Measurements from ENCODE around the gene BCORL1. TPM values are rescaled to one million over a fixed set of nuclear protein-coding genes. Genes with fewer than 3 reads are reported as not detected.
A peak's percentile ranks its signal among the peaks of the same experiment; 100 is the strongest.

BCORL1 gene, protein sequence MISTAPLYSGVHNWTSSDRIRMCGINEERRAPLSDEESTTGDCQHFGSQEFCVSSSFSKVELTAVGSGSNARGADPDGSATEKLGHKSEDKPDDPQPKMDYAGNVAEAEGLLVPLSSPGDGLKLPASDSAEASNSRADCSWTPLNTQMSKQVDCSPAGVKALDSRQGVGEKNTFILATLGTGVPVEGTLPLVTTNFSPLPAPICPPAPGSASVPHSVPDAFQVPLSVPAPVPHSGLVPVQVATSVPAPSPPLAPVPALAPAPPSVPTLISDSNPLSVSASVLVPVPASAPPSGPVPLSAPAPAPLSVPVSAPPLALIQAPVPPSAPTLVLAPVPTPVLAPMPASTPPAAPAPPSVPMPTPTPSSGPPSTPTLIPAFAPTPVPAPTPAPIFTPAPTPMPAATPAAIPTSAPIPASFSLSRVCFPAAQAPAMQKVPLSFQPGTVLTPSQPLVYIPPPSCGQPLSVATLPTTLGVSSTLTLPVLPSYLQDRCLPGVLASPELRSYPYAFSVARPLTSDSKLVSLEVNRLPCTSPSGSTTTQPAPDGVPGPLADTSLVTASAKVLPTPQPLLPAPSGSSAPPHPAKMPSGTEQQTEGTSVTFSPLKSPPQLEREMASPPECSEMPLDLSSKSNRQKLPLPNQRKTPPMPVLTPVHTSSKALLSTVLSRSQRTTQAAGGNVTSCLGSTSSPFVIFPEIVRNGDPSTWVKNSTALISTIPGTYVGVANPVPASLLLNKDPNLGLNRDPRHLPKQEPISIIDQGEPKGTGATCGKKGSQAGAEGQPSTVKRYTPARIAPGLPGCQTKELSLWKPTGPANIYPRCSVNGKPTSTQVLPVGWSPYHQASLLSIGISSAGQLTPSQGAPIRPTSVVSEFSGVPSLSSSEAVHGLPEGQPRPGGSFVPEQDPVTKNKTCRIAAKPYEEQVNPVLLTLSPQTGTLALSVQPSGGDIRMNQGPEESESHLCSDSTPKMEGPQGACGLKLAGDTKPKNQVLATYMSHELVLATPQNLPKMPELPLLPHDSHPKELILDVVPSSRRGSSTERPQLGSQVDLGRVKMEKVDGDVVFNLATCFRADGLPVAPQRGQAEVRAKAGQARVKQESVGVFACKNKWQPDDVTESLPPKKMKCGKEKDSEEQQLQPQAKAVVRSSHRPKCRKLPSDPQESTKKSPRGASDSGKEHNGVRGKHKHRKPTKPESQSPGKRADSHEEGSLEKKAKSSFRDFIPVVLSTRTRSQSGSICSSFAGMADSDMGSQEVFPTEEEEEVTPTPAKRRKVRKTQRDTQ (N-terminal part only)
- polyA plus RNA-seq: 18.2 TPM
- long read RNA-seq, donor 1: 0 reads
- long read RNA-seq, donor 2, full-length matches to known transcripts: 2 of 2 reads
- long read RNA-seq, donor 2, partial matches to known transcripts: 0 of 2 reads
- long read RNA-seq, donor 2, other reads (novel, unspliced or antisense): 0 of 2 reads
- long read RNA-seq, donor 3, full-length matches to known transcripts: 1 of 8 reads
- long read RNA-seq, donor 3, partial matches to known transcripts: 7 of 8 reads
- long read RNA-seq, donor 3, other reads (novel, unspliced or antisense): 0 of 8 reads
- long read RNA-seq, donor 4: 0 reads
- long read RNA-seq, donor 5: 0 reads
- long read RNA-seq, donor 6, partial matches to known transcripts: 5 of 5 reads
- long read RNA-seq, donor 6, other reads (novel, unspliced or antisense): 0 of 5 reads
- long read RNA-seq, donor 7: 0 reads
- long read RNA-seq, donor 8, full-length matches to known transcripts: 2 of 8 reads
- long read RNA-seq, donor 8, partial matches to known transcripts: 6 of 8 reads
- long read RNA-seq, donor 8, other reads (novel, unspliced or antisense): 0 of 8 reads
- long read RNA-seq, donor 9, full-length matches to known transcripts: 1 of 1 reads
- long read RNA-seq, donor 9, partial matches to known transcripts: 0 of 1 reads
- long read RNA-seq, donor 9, other reads (novel, unspliced or antisense): 0 of 1 reads
- long read RNA-seq, donor 10: 0 reads
- long read RNA-seq, donor 11: 0 reads

DNA sequence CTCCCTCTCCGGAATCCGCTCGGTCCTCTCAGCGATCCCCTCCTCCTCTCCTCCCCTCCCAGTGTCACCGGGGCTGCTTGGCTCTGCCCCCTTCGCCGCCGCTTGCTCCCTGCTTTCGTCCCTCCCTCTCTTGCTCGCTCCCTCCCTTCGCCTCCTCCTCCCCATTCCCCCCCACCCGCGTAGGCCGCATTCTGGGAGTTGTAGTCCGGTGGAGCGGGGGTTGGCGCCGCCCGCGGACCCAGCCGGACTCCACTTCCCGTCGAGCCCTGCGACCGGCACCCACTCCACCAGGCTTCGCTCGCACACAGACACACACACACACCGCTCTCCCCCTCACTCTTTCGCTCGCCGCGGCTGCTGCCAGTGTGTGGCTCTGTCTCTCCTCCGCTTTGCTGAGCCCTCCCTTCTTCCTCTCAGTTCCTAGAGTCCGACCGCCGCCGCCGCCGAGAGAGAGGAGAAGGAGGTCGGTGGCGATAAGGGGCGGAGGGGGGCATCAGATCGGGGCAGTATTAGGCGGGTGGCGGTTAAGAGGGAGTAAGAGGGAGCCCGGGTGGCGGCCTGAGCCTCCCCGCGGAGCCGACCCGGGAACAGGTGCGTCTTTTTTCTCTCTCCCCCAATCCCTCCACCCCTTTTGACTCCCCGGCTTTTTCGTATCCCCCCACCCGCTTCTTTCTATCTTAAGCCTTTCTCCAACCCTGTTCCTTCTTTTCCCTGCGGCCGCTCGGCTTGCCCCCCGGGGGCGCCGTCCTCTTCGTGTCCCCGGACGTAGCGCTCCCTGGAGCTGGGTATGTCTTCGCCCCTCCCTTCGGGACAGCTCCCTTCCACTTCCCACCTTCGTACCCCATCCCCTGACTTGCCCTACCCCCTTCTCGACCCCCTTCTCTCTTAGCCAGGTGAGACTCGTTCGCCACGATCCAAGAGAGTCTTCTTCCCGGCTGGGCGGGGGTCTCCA lies at the start of gene BCORL1:
TSS of gene BCORL1 (plus strand) at position 336 of the 952 bp plus-strand sequence. CDS start 22,597 bp downstream, outside the sequence.
- Histone ChIP-seq H3K27ac (ENCODE audit: low read length) (peak within 1 kb of the TSS; percentile 51), H3K4me3 (ENCODE audit: low read length) (no peak within 1 kb of the TSS), H3K27me3 (ENCODE audit: control insufficient read depth, insufficient read depth, low read length) (no peaks in the 10 kb centered on the region), H3K9me3 (ENCODE audit: control insufficient read depth, low read depth, low read length) (no peaks in the 10 kb centered on the region), H3K36me3 (ENCODE audit: control insufficient read depth, insufficient read depth, low read length) (no peaks in the 10 kb centered on the region), H3K4me1 (ENCODE audit: control insufficient read depth, insufficient read depth, low read length) (no peaks in the 10 kb centered on the region)
- DNase-seq: peak; percentile 91 to 95
- WGBS (ENCODE audit: insufficient coverage, low lambda C conversion rate): no CpG with 5 or more reads among the region's 74 CpGs

DNA sequence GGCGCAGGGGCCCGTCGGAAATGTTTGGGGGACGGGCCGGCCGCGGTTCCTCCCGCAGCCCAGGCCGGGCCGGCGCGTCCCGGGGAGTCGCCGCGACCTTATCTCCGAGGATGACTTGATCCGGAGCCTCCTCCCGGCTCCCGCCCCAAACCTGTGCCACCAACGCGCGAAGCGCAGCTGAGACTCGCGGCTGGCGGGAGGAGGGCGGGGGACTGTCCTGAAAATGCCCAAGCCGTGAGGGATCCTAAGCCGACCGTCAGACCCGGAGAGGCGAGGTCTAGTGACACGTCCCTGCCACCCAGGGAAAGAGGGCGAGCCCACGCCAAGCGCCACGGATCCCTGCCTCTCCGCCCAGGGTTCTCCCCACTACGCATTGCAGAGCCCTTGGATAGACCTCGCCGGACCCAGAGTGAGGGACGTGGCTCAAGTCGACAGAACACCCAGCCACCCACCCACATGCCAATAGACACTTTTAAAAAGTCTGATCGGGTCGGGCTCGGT lies 49.6 kb upstream of the BCORL1 start:
- Histone ChIP-seq H3K4me3 (ENCODE audit: low read length) (peak overlapping the region; percentile 35), H3K36me3 (ENCODE audit: control insufficient read depth, insufficient read depth, low read length) (peaks cover 3% of the 10 kb centered on the region), H3K27me3 (ENCODE audit: control insufficient read depth, insufficient read depth, low read length) (peaks cover 10% of the 10 kb centered on the region), H3K9me3 (ENCODE audit: control insufficient read depth, low read depth, low read length) (no peaks in the 10 kb centered on the region), H3K4me1 (ENCODE audit: control insufficient read depth, insufficient read depth, low read length) (peaks cover 9% of the 10 kb centered on the region), H3K27ac (ENCODE audit: low read length) (no peak overlapping the region)
- WGBS (ENCODE audit: insufficient coverage, low lambda C conversion rate): no CpG with 5 or more reads among the region's 47 CpGs
- DNase-seq: peak in 1 of 2 donors; percentile 49

DNA sequence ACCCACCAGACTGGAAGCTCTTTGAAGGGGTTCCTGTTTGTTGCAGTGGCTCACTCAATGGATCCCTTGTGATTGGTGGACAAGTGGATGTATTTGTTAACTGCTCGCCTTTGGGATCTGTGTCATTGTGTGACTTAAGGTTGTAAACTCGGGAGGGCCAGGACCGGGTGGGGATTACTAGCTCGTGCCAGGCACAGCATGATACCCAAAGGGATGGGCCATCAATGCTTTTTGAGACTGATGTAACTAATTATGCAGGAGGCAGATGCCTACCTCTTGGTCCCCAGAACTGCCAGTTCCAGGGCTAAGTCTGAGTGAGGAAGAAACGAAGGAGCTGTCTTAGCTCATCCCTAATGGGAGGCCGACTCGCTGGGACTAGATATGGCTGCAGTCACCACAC lies 48.7 kb upstream of the BCORL1 start:
- no CpG with 5 or more reads among the region's 7 CpGs for WGBS (ENCODE audit: insufficient coverage, low lambda C conversion rate)
- Histone ChIP-seq H3K36me3 (ENCODE audit: control insufficient read depth, insufficient read depth, low read length) (peaks cover 2% of the 10 kb centered on the region), H3K9me3 (ENCODE audit: control insufficient read depth, low read depth, low read length) (no peaks in the 10 kb centered on the region), H3K27ac (ENCODE audit: low read length) (no peak overlapping the region), H3K27me3 (ENCODE audit: control insufficient read depth, insufficient read depth, low read length) (peaks cover 10% of the 10 kb centered on the region), H3K4me1 (ENCODE audit: control insufficient read depth, insufficient read depth, low read length) (peaks cover 9% of the 10 kb centered on the region), H3K4me3 (ENCODE audit: low read length) (no peak overlapping the region)
- no peak for DNase-seq

DNA sequence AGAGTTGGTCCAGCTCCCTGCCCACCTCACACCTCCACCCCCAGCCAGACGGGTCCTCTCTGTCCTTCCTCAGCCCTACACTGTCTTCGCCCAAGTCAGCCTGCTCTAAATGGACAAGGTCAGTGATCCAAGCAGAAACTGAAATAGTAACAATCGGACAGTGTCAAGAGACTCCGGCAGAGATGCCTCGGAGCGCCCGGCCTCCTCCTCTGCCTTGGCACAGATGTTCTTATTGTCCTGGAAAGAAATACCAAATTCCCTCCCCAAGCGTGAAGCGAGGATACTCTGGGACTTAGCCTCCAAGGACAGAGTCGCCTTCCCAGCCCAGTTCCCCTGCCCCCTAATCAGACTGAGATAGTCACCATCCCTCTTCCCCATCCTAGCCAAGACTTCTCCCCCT lies 48.0 kb upstream of the BCORL1 start:
- no peaks in the 10 kb centered on the region for H3K9me3 ChIP-seq (ENCODE audit: control insufficient read depth, low read depth, low read length)
- H3K27me3 ChIP-seq (ENCODE audit: control insufficient read depth, insufficient read depth, low read length): peaks cover 10% of the 10 kb centered on the region
- no peak overlapping the region for H3K27ac ChIP-seq (ENCODE audit: low read length)
- H3K4me1 ChIP-seq (ENCODE audit: control insufficient read depth, insufficient read depth, low read length): peaks cover 9% of the 10 kb centered on the region
- H3K4me3 ChIP-seq (ENCODE audit: low read length): no peak overlapping the region
- WGBS (ENCODE audit: insufficient coverage, low lambda C conversion rate): no CpG with 5 or more reads among the region's 10 CpGs
- no peaks in the 10 kb centered on the region for H3K36me3 ChIP-seq (ENCODE audit: control insufficient read depth, insufficient read depth, low read length)
- DNase-seq: no peak

DNA sequence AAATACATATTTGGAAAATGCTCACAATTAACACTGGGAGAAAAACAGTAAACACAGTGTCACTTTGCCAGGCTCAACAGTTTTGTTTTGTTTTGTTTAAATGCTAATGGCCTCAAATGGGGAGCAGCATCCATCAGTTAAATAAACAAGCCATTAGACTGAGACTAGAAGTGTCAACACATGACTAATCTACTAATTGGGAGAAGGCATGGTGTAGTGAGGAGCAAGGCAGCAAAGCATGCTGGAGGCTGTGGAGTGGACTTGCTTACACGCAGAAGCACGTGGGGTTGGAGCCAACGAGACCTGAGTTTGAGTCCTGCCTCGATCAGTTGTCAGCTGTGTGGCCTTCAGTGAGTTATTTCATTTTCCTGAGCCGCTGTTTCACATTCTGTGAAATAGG lies 47.5 kb upstream of the BCORL1 start:
- H3K9me3 ChIP-seq (ENCODE audit: control insufficient read depth, low read depth, low read length): no peaks in the 10 kb centered on the region
- H3K36me3 ChIP-seq (ENCODE audit: control insufficient read depth, insufficient read depth, low read length): no peaks in the 10 kb centered on the region
- no peak overlapping the region for H3K4me3 ChIP-seq (ENCODE audit: low read length)
- H3K27ac ChIP-seq (ENCODE audit: low read length): no peak overlapping the region
- WGBS (ENCODE audit: insufficient coverage, low lambda C conversion rate): no CpG with 5 or more reads among the region's 5 CpGs
- H3K27me3 ChIP-seq (ENCODE audit: control insufficient read depth, insufficient read depth, low read length): peaks cover 10% of the 10 kb centered on the region
- peaks cover 9% of the 10 kb centered on the region for H3K4me1 ChIP-seq (ENCODE audit: control insufficient read depth, insufficient read depth, low read length)
- no peak for DNase-seq

DNA sequence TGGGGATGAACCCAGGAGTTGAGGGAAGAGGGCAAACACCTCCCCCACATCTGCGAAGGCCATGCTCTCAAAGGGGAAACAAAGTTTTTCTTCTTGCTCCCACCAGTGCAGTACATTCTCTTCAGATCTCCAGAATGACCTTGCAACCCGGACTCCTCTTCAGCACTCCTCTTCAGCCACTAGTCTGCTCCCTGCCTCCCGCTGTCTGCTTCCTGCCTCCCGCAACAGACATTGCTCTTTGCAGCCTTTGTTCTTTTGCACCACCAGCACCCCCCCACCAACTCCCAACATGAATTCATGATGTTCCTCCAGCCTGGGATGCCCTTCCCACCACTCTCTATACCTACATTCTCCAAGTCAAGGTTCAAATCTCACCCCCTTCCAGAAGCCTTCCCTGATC lies 44.4 kb upstream of the BCORL1 start:
- no peaks in the 10 kb centered on the region for H3K9me3 ChIP-seq (ENCODE audit: control insufficient read depth, low read depth, low read length)
- H3K4me3 ChIP-seq (ENCODE audit: low read length): no peak overlapping the region
- H3K4me1 ChIP-seq (ENCODE audit: control insufficient read depth, insufficient read depth, low read length): peaks cover 6% of the 10 kb centered on the region
- WGBS (ENCODE audit: insufficient coverage, low lambda C conversion rate): no CpG with 5 or more reads among the region's 4 CpGs
- H3K36me3 ChIP-seq (ENCODE audit: control insufficient read depth, insufficient read depth, low read length): no peaks in the 10 kb centered on the region
- H3K27ac ChIP-seq (ENCODE audit: low read length): no peak overlapping the region
- peaks cover 7% of the 10 kb centered on the region for H3K27me3 ChIP-seq (ENCODE audit: control insufficient read depth, insufficient read depth, low read length)
- DNase-seq: no peak

DNA sequence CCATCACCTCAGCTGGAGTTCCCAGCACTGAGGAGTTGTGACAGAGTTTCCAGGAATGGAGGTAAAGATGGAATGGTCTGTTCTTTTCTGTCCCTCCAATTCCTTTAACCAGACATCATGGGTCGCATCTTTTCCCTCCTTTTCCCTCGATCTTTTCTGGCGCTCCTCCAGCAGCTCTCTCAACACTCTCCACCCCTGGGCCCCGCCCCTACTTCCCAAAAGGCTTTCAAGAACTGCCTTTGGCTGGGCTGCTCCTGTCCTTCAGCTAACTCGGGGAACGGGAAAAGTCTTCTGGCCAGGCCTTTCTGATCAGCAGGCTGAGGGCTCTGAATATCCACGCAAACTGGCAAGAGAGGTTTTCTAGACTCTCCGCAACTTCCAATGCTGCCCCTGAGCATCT lies 42.4 kb upstream of the BCORL1 start:
- no CpG with 5 or more reads among the region's 8 CpGs for WGBS (ENCODE audit: insufficient coverage, low lambda C conversion rate)
- no peak overlapping the region for H3K27ac ChIP-seq (ENCODE audit: low read length)
- no peaks in the 10 kb centered on the region for H3K27me3 ChIP-seq (ENCODE audit: control insufficient read depth, insufficient read depth, low read length)
- peaks cover 8% of the 10 kb centered on the region for H3K4me1 ChIP-seq (ENCODE audit: control insufficient read depth, insufficient read depth, low read length)
- no peaks in the 10 kb centered on the region for H3K9me3 ChIP-seq (ENCODE audit: control insufficient read depth, low read depth, low read length)
- no peaks in the 10 kb centered on the region for H3K36me3 ChIP-seq (ENCODE audit: control insufficient read depth, insufficient read depth, low read length)
- DNase-seq: no peak
- H3K4me3 ChIP-seq (ENCODE audit: low read length): no peak overlapping the region

DNA sequence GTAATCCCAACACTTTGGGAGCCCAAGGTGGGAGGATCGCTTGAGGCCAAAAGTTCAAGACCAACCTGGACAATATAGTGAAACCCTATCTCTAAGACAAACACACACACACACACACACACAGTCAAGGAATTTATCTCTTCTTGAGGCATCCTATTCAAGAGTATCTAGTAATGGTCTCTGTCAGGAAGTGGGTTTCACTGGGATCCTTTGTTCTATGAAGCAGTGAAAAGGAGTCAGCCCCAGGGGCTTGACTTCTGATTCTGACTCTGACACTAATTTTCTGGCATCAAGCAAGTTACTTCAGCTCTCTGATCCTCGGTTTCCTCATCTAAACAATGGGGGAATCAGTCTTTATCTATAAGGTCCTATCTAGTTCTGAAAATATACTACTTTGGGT lies 41.7 kb upstream of the BCORL1 start:
- H3K4me3 ChIP-seq (ENCODE audit: low read length): no peak overlapping the region
- H3K4me1 ChIP-seq (ENCODE audit: control insufficient read depth, insufficient read depth, low read length): peaks cover 11% of the 10 kb centered on the region
- H3K9me3 ChIP-seq (ENCODE audit: control insufficient read depth, low read depth, low read length): no peaks in the 10 kb centered on the region
- no CpG with 5 or more reads among the region's 2 CpGs for WGBS (ENCODE audit: insufficient coverage, low lambda C conversion rate)
- no peaks in the 10 kb centered on the region for H3K36me3 ChIP-seq (ENCODE audit: control insufficient read depth, insufficient read depth, low read length)
- H3K27me3 ChIP-seq (ENCODE audit: control insufficient read depth, insufficient read depth, low read length): no peaks in the 10 kb centered on the region
- no peak overlapping the region for H3K27ac ChIP-seq (ENCODE audit: low read length)
- no peak for DNase-seq

Data from large intestine (tissue), 12 donors.